Activated T-cell treated with anti-CD3 and anti-CD28 coated beads, Interleukin-2, amount 50 U/mL, for 72 hours (primary cell): ENCODE results near the gene COX4I1. TPM values are rescaled to one million over a fixed set of nuclear protein-coding genes. Genes with fewer than 3 reads are reported as not detected.
"Not testable (repeated sequence)": the region's sequence is repeated elsewhere in the genome, so short reads cannot be mapped to it uniquely, and the experiment has no call there.

Experiments used
- ATAC-seq, 2 donors: fragments of 150-1000 bp; cut with Tn5 transposase; replicated peaks in 1 of 2; 2 replicates each; pipeline ENCODE4 v1.10.0; 2021; ENCODE audit warnings: moderate library complexity in 2 of 2, mild to moderate bottlenecking in 1 of 2
- DNase-seq, 2 donors: peaks; one replicate each; pipeline ENCODE4 v3.0.0; 2021 to 2022; ENCODE audit warnings: mixed read lengths in 1 of 2
- H3K27ac Mint-ChIP-seq: one replicate; pipeline ENCODE4 v1.8.0; 2022; ENCODE audit warnings: mild to moderate bottlenecking, moderate library complexity, mixed read lengths
- H3K27me3 Mint-ChIP-seq: one replicate; pipeline ENCODE4 v1.8.0; 2022; ENCODE audit warnings: low read depth, mixed read lengths
- H3K36me3 Mint-ChIP-seq, 2 donors: one replicate each; pipeline ENCODE4 v1.8.0; 2022; ENCODE audit warnings: mixed read lengths in 2 of 2, mild to moderate bottlenecking in 1 of 2; ENCODE audit not compliant: insufficient read depth in 2 of 2
- H3K4me1 Mint-ChIP-seq: one replicate; pipeline ENCODE4 v1.8.0; 2022; ENCODE audit warnings: low read depth, mixed read lengths
- H3K4me3 Mint-ChIP-seq, 2 donors: one replicate each; pipeline ENCODE4 v1.8.0; 2022; ENCODE audit warnings: mild to moderate bottlenecking in 2 of 2, mixed read lengths in 2 of 2, moderate library complexity in 2 of 2
- H3K9me3 Mint-ChIP-seq, 2 donors: one replicate each; pipeline ENCODE4 v1.8.0; 2022; ENCODE audit warnings: mixed read lengths in 2 of 2
- total RNA-seq, 2 donors: library from RNA; stranded (reverse); gene quantifications; one replicate each; pipeline ENCODE4 v1.2.3, GENCODE V29; 2022

The COX4I1 gene
- total RNA-seq, 2 donors from 2014 or later: 627 to 635 TPM

GRCh38 chr16:85835956-85836705 lies 36.6 kb downstream of the COX4I1 start:
- ATAC-seq: no peak
- Mint-ChIP-seq H3K9me3 (peaks cover 0 to 2% of the 10 kb centered on the region in 2 donors), H3K36me3 (peaks cover 0 to 3% of the 10 kb centered on the region in 2 donors), H3K4me3 (no peak overlapping the region), H3K4me1 (no peaks in the 10 kb centered on the region), H3K27me3 (peaks cover 56% of the 10 kb centered on the region), H3K27ac (no peak overlapping the region)
- no peak for DNase-seq

GRCh38 chr16:85836706-85837582 lies 37.4 kb downstream of the COX4I1 start:
- no peak for DNase-seq
- peaks cover 48% of the 10 kb centered on the region for H3K27me3 Mint-ChIP-seq
- H3K36me3 Mint-ChIP-seq: no peaks in the 10 kb centered on the region
- H3K9me3 Mint-ChIP-seq: peaks cover 0 to 2% of the 10 kb centered on the region in 2 donors
- H3K4me3 Mint-ChIP-seq: no peak overlapping the region
- no peak overlapping the region for H3K27ac Mint-ChIP-seq
- no peaks in the 10 kb centered on the region for H3K4me1 Mint-ChIP-seq
- ATAC-seq: no peak

- not testable (repeated sequence) for DNase-seq, ATAC-seq, H3K4me3 Mint-ChIP-seq, H3K9me3 Mint-ChIP-seq, H3K36me3 Mint-ChIP-seq, H3K27ac Mint-ChIP-seq, H3K4me1 Mint-ChIP-seq
- H3K27me3 Mint-ChIP-seq: peaks cover 41% of the 10 kb centered on the region
Observed at GRCh38 chr16:85837654-85838053, 38.2 kb downstream of the COX4I1 start.

- Mint-ChIP-seq H3K36me3 (no peaks in the 10 kb centered on the region), H3K27me3 (peaks cover 35% of the 10 kb centered on the region), H3K27ac (no peak overlapping the region), H3K9me3 (peaks cover 0 to 2% of the 10 kb centered on the region in 2 donors), H3K4me1 (no peaks in the 10 kb centered on the region), H3K4me3 (no peak overlapping the region)
- DNase-seq: no peak
- no peak for ATAC-seq
Observed at GRCh38 chr16:85838381-85838780, 38.9 kb downstream of the COX4I1 start.

- H3K36me3 Mint-ChIP-seq: no peaks in the 10 kb centered on the region
- H3K27ac Mint-ChIP-seq: no peak overlapping the region
- DNase-seq (no peak), ATAC-seq (no peak)
- no peak overlapping the region for H3K4me3 Mint-ChIP-seq
- H3K27me3 Mint-ChIP-seq: peaks cover 35% of the 10 kb centered on the region
- no peaks in the 10 kb centered on the region for H3K9me3 Mint-ChIP-seq
- H3K4me1 Mint-ChIP-seq: no peaks in the 10 kb centered on the region
Observed at GRCh38 chr16:85838876-85839585, 39.5 kb downstream of the COX4I1 start.

- no peak overlapping the region for H3K4me3 Mint-ChIP-seq
- no peak for ATAC-seq
- H3K27ac Mint-ChIP-seq: no peak overlapping the region
- peaks cover 34% of the 10 kb centered on the region for H3K27me3 Mint-ChIP-seq
- no peak for DNase-seq
- H3K9me3 Mint-ChIP-seq: no peaks in the 10 kb centered on the region
- no peaks in the 10 kb centered on the region for H3K36me3 Mint-ChIP-seq
- peaks cover 3% of the 10 kb centered on the region for H3K4me1 Mint-ChIP-seq
Observed at GRCh38 chr16:85839681-85840240, 40.3 kb downstream of the COX4I1 start.

- H3K9me3 Mint-ChIP-seq: no peaks in the 10 kb centered on the region
- no peak for ATAC-seq
- no peak for DNase-seq
- peaks cover 37% of the 10 kb centered on the region for H3K27me3 Mint-ChIP-seq
- H3K36me3 Mint-ChIP-seq: no peaks in the 10 kb centered on the region
- peaks cover 6% of the 10 kb centered on the region for H3K4me1 Mint-ChIP-seq
- H3K27ac Mint-ChIP-seq: no peak overlapping the region
- H3K4me3 Mint-ChIP-seq: no peak overlapping the region
Observed at GRCh38 chr16:85840395-85840794, 40.9 kb downstream of the COX4I1 start.

GRCh38 chr16:85840801-85841200 lies 41.3 kb downstream of the COX4I1 start:
- Mint-ChIP-seq H3K4me1 (peaks cover 6% of the 10 kb centered on the region), H3K9me3 (no peaks in the 10 kb centered on the region), H3K27me3 (peaks cover 37% of the 10 kb centered on the region), H3K36me3 (no peaks in the 10 kb centered on the region), H3K27ac (no peak overlapping the region), H3K4me3 (no peak overlapping the region)
- no peak for ATAC-seq
- DNase-seq: no peak

- H3K27ac Mint-ChIP-seq: no peak overlapping the region
- ATAC-seq (no peak), DNase-seq (no peak)
- H3K36me3 Mint-ChIP-seq: no peaks in the 10 kb centered on the region
- H3K9me3 Mint-ChIP-seq: no peaks in the 10 kb centered on the region
- H3K27me3 Mint-ChIP-seq: peaks cover 34% of the 10 kb centered on the region
- H3K4me1 Mint-ChIP-seq: peaks cover 6% of the 10 kb centered on the region
- H3K4me3 Mint-ChIP-seq: no peak overlapping the region
Observed at GRCh38 chr16:85842435-85842834, 42.9 kb downstream of the COX4I1 start.

- no peaks in the 10 kb centered on the region for H3K9me3 Mint-ChIP-seq
- DNase-seq (no peak), ATAC-seq (no peak)
- peaks cover 6% of the 10 kb centered on the region for H3K4me1 Mint-ChIP-seq
- H3K27ac Mint-ChIP-seq: no peak overlapping the region
- H3K27me3 Mint-ChIP-seq: peaks cover 34% of the 10 kb centered on the region
- no peaks in the 10 kb centered on the region for H3K36me3 Mint-ChIP-seq
- H3K4me3 Mint-ChIP-seq: no peak overlapping the region
Observed at GRCh38 chr16:85842848-85843247, 43.4 kb downstream of the COX4I1 start.

- ATAC-seq (no peak), DNase-seq (no peak)
- peaks cover 38% of the 10 kb centered on the region for H3K27me3 Mint-ChIP-seq
- H3K9me3 Mint-ChIP-seq: no peaks in the 10 kb centered on the region
- no peak overlapping the region for H3K27ac Mint-ChIP-seq
- peaks cover 6% of the 10 kb centered on the region for H3K4me1 Mint-ChIP-seq
- no peaks in the 10 kb centered on the region for H3K36me3 Mint-ChIP-seq
- no peak overlapping the region for H3K4me3 Mint-ChIP-seq
Observed at GRCh38 chr16:85843471-85844168, 44.1 kb downstream of the COX4I1 start.

- ATAC-seq (no peak), DNase-seq (no peak)
- H3K9me3 Mint-ChIP-seq: no peaks in the 10 kb centered on the region
- H3K4me1 Mint-ChIP-seq: peaks cover 6% of the 10 kb centered on the region
- H3K27me3 Mint-ChIP-seq: peaks cover 33% of the 10 kb centered on the region
- no peak overlapping the region for H3K27ac Mint-ChIP-seq
- H3K4me3 Mint-ChIP-seq: no peak overlapping the region
- H3K36me3 Mint-ChIP-seq: no peaks in the 10 kb centered on the region
Observed at GRCh38 chr16:85844169-85844481, 44.6 kb downstream of the COX4I1 start.
